ENCODE data around the gene ACSS3.

DNA sequence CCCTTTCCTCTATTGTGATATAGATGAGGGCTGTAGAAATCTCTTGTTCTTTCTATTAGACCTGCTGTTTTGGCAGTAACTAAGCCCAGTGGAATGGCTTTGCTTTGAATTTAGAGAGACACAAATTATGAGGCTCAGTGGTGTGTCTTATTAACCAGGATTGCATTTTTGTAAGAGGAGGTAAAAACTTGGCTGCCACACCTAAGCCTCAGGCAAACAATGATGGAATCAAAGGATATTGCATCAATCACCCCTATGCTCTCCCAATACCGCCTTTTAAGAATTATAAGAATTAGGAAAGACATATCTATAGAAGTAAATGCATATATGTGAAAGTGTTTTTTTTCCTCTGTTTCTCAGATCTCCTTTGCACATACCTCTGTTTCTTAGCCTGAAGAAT is 63.3 kb downstream of the ACSS3 start:
- TF ChIP-seq, protein P1, sequence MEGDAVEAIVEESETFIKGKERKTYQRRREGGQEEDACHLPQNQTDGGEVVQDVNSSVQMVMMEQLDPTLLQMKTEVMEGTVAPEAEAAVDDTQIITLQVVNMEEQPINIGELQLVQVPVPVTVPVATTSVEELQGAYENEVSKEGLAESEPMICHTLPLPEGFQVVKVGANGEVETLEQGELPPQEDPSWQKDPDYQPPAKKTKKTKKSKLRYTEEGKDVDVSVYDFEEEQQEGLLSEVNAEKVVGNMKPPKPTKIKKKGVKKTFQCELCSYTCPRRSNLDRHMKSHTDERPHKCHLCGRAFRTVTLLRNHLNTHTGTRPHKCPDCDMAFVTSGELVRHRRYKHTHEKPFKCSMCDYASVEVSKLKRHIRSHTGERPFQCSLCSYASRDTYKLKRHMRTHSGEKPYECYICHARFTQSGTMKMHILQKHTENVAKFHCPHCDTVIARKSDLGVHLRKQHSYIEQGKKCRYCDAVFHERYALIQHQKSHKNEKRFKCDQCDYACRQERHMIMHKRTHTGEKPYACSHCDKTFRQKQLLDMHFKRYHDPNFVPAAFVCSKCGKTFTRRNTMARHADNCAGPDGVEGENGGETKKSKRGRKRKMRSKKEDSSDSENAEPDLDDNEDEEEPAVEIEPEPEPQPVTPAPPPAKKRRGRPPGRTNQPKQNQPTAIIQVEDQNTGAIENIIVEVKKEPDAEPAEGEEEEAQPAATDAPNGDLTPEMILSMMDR (conservative IDR thresholded peaks at IDR 0.05; ENCODE audit: low read depth, low read length): no peak
- TF ChIP-seq EZH2 (IDR thresholded peaks at IDR 0.05; ENCODE audit: borderline replicate concordance, low read depth, low read length, poor library complexity, severe bottlenecking): no peak

All from A673 (cell line).